SKM-1 (cell line): ENCODE measurements around the gene NT5DC2.

Experiments
- DNase-seq: peaks from one replicate; lab custom pipeline; 2025; ENCODE audit not compliant: unreplicated experiment; lab: John Stamatoyannopoulos, UW

The NT5DC2 gene

DNA sequence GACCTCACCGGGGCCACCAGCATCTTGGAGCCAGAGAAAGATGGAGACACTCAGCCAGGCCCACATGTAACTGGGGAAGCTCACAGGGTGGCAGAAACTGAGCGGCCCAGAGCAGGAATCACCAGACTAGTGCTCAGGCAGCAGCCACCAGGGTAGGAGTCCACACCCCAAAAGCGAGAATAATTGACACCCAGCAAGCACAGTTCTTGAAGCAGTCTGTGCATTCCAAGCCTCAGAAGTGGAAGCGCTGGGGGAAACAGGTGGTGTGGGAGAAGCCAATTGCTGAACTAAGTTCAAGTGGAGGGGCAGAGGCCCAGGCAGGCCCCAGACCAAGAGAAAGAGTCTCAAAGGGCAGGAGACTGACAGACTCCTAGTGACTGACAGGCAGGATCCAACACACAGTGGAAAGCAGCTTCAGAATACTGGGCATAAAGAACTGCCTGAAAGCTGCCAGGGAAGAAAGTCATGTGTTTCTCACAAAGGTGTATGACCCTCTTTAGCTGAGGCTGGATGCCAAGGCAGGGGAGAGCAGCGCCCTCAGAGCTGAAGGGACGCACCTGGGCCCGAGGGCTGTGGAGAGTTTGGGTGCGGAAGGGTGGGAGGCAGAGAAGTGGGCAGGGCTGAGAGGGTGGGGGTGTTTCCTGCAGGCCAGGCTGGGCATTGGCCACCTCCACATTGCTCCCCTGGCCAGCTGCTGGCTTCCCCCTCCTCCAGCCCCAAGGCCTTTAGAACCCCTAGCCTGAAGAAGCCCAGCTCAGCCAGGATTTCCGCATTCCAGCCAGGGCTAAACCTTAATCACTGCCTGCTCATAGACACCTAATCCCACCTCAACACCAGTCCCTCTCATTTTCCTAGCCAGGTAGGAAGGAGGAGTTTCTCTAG is 7.7 kb downstream of the NT5DC2 start:
- DNase-seq, result no peak

DNA sequence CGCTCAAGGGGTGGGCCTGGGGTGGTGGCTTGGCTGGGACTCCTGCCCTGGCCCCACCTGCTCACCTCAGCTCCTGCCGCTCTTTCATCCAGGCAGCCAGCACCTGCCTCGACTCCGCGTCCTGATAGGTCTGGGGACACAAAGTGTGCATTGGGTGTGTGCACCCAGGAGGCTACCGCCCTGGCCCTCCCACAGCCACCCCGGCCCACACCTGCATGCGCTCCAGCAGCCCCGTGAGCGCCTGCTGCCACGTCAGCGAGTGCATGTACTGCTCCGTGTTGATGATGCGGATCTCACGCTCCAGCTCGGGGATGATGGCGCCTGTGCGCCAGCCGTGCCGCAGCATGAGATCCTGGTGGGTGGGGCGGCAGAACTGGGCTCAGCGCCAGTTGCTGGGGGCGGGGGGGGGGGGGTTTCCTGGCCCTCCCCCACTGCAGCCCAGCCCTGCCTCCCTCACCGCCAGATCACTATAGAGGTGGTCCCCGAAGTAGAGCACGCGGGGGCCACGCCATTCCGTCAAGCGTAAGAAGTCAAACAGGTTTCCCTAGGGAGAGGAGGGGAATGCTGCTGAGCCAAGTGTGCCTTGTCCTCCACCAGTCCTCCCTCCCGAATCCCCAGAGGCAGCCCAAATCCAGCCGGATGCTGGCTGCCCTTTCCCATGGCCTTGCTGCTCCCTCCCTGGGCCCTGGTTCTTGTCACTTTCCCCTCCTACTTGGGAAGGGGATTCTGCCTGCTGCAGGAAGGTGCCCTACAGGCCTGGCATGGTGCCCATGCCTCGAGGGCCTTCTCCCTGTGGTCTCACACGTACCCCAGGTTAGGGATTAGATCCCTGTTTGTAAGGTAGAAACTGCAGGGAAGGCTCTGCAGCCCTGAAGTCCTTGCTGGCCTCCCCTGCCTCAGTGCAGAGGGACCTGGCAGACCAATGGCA is 8.6 kb downstream of the NT5DC2 start:
- DNase-seq, result no peak

DNA sequence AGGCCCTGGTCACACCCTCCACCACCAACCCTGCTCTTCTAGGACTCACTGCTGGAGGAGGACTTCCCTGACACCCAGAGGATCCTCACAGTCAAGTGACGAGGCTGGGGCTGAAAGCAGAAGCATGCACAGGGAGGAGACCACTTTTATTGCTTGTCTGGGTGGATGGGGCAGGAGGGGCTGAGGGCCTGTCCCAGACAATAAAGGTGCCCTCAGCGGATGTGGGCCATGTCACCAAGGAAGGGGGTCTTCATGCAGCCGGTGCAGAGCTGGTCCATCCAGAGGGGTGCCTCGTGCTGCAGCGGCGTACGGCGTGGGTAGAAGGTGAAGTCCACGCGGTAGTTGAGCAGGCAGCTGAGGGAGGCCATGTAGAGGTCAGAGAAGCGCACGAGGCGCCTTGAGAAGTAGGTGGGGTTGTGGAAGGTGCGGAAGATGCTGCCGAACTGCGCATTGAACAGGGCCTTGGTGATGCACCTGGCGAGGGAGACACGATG is 9.4 kb downstream of the NT5DC2 start:
- no peak for DNase-seq

DNA sequence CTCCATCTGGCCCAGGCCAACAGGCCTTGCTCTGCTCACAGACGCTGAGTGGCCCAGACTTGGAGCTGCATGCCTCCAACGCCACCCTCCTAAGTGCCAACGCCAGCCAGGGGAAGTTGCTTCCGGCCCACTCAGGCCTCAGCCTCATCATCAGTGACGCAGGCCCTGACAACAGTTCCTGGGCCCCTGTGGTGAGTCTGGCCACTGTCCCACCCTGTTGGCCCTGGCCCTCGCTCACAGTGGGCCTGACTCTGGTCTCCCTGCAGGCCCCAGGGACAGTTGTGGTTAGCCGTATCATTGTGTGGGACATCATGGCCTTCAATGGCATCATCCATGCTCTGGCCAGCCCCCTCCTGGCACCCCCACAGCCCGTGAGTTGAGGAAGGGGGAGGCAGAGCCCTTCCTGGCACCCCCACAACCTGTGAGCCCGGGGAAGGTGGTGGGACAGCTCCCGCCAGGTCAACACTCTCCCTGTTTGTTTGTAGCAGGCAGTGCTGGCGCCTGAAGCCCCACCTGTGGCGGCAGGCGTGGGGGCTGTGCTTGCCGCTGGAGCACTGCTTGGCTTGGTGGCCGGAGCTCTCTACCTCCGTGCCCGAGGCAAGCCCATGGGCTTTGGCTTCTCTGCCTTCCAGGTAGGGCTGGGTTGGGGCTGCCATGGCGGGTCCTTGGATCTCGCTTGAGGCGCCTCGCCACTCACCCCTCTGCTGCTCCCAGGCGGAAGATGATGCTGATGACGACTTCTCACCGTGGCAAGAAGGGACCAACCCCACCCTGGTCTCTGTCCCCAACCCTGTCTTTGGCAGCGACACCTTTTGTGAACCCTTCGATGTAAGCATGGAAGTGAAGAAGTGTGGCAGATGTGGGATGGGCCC is 10.0 kb downstream of the NT5DC2 start:
- DNase-seq, result no peak

DNA sequence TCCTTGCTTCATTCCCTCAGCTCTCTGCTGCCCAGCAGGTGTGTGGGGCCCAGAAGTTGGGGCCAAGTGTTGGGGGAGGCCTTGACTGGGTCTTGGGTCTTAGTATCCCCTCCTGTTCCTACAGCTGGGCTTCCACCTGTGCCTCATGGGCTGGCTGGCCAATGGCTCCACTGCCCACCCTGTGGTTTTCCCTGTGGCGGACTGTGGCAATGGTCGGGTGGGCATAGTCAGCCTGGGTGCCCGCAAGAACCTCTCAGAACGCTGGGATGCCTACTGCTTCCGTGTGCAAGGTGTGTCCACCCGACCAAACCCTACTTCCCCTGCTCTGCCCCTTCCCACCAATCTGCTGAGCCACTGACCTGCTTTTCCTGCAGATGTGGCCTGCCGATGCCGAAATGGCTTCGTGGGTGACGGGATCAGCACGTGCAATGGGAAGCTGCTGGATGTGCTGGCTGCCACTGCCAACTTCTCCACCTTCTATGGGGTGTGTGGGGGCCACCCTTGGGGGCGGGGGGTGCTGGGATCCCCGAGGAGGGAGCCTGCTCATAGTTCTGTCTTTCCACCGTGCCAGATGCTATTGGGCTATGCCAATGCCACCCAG is 10.9 kb downstream of the NT5DC2 start:
- DNase-seq, result no peak

DNA sequence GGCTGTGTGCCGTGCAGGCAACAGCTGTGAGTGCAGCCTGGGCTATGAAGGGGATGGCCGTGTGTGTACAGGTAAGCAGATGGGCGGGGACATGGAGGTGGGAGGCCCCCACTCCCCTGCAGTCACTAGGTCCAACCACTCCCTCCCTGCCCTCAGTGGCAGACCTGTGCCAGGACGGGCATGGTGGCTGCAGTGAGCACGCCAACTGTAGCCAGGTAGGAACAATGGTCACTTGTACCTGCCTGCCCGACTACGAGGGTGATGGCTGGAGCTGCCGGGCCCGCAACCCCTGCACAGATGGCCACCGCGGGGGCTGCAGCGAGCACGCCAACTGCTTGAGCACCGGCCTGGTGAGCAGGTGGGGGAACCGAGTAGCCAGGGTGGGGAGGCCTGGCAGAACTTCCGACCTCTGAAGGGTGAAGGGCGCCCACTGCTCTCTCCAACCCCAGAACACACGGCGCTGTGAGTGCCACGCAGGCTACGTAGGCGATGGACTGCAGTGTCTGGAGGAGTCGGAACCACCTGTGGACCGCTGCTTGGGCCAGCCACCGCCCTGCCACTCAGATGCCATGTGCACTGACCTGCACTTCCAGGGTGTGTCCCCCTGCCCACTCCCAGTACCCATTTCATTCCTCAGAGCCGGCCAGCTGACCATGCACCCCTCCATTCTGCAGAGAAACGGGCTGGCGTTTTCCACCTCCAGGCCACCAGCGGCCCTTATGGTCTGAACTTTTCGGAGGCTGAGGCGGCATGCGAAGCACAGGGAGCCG is 11.6 kb downstream of the NT5DC2 start:
- no peak for DNase-seq

DNA sequence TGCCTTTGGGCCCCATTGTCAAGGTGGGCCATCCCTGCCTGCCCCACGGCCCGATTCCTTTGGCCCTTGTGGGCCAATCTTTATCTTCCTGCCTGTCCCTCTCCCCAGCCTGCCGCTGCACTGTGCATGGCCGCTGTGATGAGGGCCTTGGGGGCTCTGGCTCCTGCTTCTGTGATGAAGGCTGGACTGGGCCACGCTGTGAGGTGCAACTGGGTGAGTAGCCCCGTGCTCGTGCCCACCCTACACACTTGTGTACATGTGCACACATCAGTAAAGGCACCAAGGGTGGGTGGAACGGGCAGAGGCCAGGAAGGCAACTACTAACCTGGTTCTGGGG is 12.2 kb downstream of the NT5DC2 start:
- no peak for DNase-seq

DNA sequence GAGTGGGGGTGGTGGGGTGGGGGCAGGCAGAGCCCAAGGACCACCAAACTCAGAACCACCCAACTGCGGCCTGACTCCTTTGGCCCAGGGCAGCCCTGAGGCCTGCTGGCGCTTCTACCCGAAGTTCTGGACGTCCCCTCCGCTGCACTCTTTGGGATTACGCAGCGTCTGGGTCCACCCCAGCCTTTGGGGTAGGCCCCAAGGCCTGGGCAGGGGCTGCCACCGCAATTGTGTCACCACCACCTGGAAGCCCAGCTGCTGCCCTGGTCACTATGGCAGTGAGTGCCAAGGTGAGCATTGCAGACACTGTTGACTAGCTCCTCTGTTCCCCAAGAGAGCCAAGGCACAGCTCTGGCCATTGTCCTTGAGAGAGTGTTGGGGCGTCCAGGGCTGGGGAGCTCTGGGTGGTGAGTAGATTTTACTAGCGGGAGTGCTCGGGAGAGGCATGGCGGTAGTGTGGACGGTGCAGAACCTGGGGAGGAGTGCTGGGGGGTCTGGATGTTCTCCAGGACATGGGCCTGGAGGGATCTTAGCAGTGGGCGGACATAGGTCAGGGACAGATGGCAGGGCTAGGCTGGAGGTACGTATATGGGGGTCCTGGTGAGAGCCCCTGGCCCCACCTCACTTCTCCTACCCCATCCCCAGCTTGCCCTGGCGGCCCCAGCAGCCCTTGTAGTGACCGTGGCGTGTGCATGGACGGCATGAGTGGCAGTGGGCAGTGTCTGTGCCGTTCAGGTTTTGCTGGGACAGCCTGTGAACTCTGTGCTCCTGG is 12.8 kb downstream of the NT5DC2 start:
- DNase-seq, result no peak

DNA sequence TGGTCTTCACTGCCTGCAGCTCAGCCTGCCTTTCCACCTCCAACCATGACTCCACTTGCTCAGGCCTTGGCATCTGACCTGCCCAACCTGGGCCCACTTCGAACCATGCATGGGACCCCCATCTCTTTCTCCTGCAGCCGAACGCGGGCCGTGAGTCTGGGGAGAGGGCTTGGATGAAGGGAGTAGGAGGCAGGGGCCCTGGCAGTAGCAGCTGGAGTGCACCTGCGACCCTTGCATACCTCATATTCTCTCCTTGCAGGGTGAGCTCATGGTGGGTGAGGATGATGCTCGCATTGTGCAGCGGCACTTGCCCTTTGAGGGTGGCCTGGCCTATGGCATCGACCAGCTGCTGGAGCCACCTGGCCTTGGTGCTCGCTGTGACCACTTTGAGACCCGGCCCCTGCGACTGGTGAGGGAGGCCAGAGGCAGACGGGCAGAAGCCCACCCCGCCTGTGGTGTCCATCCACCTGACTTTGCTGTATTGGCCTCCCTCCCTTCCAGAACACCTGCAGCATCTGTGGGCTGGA is 13.5 kb downstream of the NT5DC2 start:
- no peak for DNase-seq

DNA sequence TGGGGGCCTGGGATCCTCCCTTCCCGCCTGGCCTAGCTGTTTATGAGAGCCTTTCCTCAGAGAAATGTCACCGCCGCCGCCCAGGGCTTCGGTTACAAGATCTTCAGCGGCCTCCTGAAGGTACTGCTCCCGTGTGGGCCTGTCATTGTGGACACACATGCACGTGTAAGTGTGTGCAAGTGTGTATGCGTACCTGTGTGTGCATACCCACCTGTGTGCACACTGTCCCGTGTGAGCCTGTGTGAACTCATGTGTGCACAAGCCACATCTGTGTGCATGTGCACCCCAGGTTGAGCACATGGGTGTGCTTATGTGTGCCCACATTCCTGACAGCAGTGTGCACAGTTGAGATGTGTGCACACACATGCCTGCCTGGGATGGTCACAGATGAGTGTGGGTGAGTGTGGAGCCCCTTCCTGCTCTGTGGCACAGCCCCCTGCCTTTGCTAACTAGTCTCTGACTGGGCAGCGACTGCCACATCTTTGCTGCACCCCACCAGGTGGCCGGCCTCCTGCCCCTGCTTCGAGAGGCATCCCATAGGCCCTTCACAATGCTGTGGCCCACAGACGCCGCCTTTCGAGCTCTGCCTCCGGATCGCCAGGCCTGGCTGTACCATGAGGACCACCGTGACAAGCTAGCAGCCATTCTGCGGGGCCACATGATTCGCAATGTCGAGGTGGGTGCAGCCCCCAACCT is 14.1 kb downstream of the NT5DC2 start:
- no peak for DNase-seq

DNA sequence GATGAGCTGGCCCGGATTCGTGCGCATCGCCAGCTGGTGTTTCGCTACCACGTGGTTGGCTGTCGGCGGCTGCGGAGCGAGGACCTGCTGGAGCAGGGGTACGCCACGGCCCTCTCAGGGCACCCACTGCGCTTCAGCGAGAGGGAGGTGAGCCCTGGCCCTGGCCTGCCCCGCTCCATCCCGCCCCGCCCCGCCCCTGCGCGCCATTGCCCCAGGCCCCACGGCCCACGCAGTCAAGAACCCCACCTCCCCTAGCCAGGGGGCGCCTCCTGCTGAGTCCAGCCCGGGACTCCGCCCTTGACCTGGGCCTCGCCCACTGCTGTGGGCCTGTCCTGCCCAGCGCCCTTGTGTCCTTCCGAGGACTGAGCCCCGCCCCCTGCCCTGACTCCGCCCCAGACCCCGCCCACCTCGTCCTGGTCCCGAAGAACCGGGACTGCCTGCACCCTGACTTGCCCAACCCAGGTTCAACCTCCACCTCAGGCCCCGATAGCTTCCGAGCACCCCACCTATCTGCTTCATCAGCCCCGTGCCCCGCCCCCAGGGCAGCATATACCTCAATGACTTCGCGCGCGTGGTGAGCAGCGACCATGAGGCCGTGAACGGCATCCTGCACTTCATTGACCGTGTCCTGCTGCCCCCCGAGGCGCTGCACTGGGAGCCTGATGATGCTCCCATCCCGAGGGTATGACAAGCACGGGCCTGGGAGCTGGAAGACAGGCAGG is 14.8 kb downstream of the NT5DC2 start:
- DNase-seq, result no peak

DNA sequence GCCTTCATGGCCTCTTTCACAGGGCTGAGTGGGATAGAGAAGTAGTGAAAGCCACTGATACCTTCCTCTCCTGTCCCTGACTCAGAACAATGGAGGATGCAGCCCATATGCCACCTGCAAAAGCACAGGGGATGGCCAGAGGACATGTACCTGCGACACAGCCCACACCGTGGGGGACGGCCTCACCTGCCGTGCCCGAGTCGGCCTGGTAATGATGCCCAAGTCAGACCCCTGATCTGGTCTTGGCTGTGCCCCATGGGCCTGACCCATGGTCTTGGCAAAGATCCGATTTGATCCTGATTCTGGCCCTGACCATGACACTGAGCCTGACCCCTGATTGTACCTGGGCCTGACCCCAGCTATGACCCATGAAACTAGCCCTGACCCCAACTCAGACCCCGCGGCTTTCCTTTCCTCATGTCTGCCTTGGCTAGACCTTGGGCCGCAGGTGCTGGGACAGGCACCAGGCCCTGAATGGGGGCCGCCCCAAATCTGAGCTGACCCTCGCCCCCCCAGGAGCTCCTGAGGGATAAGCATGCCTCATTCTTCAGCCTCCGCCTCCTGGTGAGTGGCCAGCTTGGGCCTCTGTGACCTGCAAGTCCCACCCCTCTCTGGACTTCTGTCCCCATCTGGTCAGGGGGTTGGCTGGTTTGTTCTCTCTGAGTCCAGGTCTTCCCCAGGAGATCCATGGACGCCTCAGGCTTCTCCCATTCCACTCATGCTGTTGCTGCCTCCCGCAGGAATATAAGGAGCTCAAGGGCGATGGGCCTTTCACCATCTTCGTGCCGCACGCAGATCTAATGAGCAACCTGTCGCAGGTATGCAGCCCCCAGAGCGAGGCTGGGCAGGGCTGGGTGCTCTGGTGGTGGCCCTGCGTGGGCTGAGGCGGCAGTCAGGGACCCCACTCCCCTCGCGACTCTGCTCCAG is 15.6 kb downstream of the NT5DC2 start:
- no peak for DNase-seq

DNA sequence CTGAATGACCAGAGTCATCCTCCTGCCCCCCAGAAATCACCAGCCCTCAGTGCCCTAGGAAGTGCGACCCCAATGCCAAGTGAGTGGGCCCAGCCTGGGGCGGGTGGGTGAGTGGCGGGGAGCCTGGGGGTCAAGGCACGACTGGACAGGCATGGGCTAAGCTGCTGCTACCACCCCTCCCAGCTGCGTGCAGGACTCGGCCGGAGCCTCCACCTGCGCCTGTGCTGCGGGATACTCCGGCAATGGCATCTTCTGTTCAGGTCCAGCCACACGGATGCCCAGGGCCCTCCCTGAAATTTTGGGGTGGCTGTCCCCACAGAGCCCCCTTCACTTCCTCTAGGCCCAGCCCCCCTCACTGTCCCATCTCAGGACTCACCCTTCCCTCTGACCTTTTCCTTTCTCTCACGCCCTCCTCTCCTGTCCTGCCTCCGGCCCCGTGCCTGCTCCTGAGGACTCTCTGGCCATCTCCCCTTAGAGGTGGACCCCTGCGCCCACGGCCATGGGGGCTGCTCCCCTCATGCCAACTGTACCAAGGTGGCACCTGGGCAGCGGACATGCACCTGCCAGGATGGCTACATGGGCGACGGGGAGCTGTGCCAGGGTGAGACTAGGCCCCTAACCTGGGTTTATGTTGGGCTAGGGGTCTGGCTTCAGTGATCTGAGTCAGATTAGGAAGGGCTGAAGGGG is 17.0 kb downstream of the NT5DC2 start:
- DNase-seq, result no peak

DNA sequence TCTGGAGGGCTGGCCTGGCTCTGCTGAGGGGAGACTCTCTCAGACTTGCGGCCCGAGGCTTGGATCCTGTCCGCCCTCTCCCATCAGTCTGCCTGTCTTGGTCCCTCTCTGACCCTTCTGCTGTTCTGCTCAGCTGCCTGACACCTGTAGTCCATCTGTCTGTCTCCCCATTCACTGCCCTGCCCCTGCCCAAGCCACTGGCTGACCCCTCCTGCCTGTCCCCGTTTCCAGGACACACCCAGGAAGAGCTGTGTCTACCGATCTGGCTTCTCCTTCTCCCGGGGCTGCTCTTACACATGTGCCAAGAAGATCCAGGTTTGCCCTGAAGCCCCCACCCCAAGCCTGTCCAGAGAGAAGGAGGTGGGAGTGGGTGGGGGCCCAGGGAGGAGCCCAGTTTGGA is 18.5 kb downstream of the NT5DC2 start:
- DNase-seq, result no peak

DNA sequence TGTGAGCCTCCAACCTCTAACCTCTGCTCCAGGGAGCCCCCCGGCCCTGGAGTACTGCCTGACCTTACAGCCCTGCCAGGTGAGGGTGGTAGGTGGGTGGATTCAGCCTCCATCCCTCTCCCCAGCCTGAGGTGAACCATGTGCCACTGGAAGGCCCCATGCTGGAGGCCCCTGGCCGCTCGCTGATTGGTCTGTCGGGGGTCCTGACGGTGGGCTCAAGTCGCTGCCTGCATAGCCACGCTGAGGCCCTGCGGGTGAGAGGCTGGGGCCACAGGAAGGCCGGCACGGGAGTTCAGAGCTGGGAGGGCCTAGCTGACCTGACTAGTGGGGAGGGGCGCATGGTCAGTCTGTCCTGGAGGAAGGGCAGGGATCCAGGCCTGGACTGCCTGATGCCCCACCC is 19.1 kb downstream of the NT5DC2 start:
- DNase-seq, result no peak

DNA sequence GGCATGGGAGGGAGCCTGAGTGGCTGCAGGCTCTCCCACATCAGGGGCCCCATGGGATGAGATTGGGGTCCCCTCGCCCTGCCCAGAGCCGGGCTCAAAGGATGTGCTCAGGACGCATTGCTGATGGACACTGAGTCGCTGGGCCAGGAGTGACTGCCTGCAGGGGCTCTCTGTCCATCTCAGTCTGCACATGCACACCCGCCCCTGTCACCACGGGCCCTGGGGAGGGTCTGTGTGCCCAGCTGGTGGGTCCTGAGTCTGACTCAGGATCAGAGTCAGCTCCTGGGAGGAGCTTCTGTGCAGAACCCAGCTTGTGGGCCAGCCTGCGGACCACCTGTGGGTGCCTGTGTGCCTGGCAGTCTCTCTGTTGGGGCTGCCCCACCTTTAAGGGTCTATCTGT is 20.4 kb downstream of the NT5DC2 start:
- DNase-seq, result no peak
